ENCODE measurements around the gene MEN1. TPM values are rescaled to one million over a fixed set of nuclear protein-coding genes. Genes with fewer than 3 reads are reported as not detected.
A peak's percentile ranks its signal among the peaks of the same experiment; 100 is the strongest.

MEN1 gene
- total and polyA plus RNA-seq, 7 donors = 7.2 to 21.2 (median 10.8) TPM

DNA sequence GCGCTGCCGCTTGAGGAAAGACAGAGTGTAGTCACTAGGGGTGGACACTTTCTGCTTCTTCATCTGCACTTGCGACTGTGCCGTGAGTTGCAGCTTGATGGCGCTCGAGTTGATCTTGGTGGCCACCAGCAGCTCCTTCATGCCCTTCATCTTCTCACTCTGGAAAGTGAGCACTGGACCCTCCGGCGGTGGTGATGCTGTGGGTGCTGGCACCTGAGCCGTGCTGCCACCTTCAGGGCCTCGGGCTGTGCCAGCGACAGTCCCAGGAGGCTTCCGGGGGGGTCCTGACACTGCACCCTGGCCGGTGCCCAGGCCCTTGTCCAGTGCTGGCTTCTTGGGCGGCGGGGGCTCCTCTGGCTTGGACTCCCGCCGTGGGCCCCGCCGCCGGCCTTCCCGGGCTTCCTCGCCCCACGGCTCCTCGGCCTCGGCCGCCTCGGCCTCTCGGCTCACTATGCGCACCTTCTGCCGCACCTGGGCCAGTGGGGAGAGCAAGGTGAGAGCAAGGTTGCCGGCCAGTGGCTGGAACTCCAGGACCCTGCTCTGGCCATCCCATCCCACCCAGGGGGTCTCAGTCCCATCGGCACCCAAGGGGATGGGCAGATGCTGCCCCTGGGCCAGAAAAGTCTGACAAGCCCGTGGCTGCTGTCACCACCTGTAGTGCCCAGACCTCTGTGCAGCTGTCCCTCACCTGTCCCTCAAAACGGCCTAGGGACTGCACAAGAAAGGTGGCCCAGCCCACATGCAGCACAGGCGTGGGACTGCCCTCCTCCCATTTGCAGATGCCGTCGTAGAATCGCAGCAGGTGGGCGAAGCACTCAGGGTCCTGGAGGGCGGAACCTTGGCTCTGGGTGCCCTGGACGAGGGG, 5.8 kb downstream of the MEN1 start:
- intact Hi-C loops (cut with DNase I) = no loop called here
- WGBS, 3 donors = 88 to 93% (median 88%) methylated on average over 41 of the region's 41 CpGs
- DNase-seq (no peak), ATAC-seq (no peak)
- Histone ChIP-seq H3K4me1 (peaks cover 12% of the 10 kb centered on the region), H3K36me3 (ENCODE audit: insufficient read depth in 1 of 2, low read depth in 1 of 2) (peaks cover 0 to 44% of the 10 kb centered on the region in 2 donors), H3K27me3 (ENCODE audit: insufficient read depth in 3 of 3, low read length in 2 of 3) (no peaks in the 10 kb centered on the region), H3K9me3 (no peaks in the 10 kb centered on the region), H3K4me3 (peak overlapping the region; percentile 66), H3K27ac (no peak overlapping the region)
- TF ChIP-seq, protein P1, sequence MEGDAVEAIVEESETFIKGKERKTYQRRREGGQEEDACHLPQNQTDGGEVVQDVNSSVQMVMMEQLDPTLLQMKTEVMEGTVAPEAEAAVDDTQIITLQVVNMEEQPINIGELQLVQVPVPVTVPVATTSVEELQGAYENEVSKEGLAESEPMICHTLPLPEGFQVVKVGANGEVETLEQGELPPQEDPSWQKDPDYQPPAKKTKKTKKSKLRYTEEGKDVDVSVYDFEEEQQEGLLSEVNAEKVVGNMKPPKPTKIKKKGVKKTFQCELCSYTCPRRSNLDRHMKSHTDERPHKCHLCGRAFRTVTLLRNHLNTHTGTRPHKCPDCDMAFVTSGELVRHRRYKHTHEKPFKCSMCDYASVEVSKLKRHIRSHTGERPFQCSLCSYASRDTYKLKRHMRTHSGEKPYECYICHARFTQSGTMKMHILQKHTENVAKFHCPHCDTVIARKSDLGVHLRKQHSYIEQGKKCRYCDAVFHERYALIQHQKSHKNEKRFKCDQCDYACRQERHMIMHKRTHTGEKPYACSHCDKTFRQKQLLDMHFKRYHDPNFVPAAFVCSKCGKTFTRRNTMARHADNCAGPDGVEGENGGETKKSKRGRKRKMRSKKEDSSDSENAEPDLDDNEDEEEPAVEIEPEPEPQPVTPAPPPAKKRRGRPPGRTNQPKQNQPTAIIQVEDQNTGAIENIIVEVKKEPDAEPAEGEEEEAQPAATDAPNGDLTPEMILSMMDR (IDR thresholded peaks at IDR 0.05) = no peak

DNA sequence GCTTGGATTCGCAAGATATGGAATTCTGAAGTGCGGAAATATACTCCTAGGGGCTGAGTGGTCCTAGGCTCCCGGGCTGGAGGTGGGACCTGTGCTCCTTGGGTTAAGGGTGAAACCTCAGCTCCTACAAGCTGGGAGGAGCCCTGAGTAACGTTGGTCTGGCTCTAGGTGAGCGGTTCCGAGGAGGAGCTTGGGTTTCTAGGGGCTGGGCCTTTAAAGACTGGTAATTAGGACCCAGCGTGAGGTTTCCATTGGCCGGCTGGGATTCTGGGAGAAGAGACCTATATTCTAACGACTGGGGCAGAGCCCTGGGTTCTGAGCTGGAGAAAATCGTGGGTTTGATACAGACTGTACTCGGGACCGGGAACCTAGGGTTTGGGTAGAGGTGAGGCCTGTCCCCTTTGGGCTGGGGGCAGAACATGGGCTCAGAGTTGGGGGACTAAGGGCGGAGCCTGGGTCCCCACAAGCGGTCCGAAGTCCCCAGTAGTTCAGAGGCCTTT, 6.5 kb downstream of the MEN1 start:
- Histone ChIP-seq H3K27ac (peak overlapping the region; percentile 67), H3K4me3 (peak overlapping the region; percentile 66), H3K4me1 (peaks cover 7% of the 10 kb centered on the region), H3K27me3 (ENCODE audit: insufficient read depth in 3 of 3, low read length in 2 of 3) (no peaks in the 10 kb centered on the region), H3K36me3 (ENCODE audit: insufficient read depth in 1 of 2, low read depth in 1 of 2) (peaks cover 0 to 46% of the 10 kb centered on the region in 2 donors), H3K9me3 (no peaks in the 10 kb centered on the region)
- intact Hi-C loops (cut with DNase I) = no loop called here
- ATAC-seq (no peak), DNase-seq (no peak)
- TF ChIP-seq, protein P1 (IDR thresholded peaks at IDR 0.05) = no peak
- WGBS, 3 donors = 43 to 45% (median 44%) methylated on average over 15 of the region's 15 CpGs

DNA sequence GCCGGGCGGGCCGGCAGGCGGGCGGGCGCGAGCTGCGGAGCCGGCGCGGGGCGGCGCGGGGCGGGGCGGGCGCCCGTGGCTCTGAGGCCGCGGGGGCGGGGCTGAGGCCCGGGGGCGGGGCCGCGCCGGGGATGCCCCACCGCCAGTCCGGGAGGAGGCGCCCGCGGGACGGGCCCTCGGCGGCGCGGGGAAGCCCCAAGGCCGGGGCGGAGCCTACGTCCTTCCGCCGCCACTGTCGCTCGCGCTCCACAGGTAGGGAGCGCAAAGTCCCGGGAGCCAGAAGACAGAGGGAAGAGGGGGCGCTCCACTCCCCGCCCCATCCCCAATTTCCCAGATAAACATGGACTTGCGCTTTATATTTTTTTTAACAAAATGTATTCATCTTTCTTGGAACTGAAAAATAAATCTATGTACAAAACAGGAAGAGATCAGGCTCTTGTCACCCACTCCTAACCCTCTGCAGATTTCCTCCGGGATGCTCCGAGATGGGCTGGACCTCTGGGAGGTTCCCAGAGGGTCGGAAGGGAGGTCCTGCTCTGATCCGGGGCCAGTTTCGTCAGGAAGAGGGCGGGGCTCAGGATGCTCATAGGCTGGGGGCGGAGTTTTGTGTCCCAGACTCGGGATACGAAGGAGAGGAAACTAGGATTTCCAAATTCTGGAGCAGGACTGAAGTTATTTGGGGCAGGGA, 7.0 kb downstream of the MEN1 start, which contains the start of gene MAP4K2:
MAP4K2 (minus strand) TSS at position 57 of the 688 bp plus-strand sequence. CDS start 65 bp downstream, outside the sequence.
- ATAC-seq (peak; percentile 85 to 95 (median 93)), DNase-seq (peak; percentile 90 to 92)
- Histone ChIP-seq H3K4me3 (peak within 1 kb of the TSS; percentile 66), H3K36me3 (ENCODE audit: insufficient read depth in 1 of 2, low read depth in 1 of 2) (peaks cover 0 to 45% of the 10 kb centered on the region in 2 donors), H3K4me1 (peaks cover 7% of the 10 kb centered on the region), H3K27me3 (ENCODE audit: insufficient read depth in 3 of 3, low read length in 2 of 3) (no peaks in the 10 kb centered on the region), H3K27ac (peak within 1 kb of the TSS; percentile 67), H3K9me3 (no peaks in the 10 kb centered on the region)
- 0 to 1% (median 0%) methylated on average over 36 to 58 of the region's 58 CpGs for WGBS, 3 donors
- intact Hi-C loops (cut with DNase I) = no loop called here
- TF ChIP-seq, protein P1 (IDR thresholded peaks at IDR 0.05) = peak; percentile 38

DNA sequence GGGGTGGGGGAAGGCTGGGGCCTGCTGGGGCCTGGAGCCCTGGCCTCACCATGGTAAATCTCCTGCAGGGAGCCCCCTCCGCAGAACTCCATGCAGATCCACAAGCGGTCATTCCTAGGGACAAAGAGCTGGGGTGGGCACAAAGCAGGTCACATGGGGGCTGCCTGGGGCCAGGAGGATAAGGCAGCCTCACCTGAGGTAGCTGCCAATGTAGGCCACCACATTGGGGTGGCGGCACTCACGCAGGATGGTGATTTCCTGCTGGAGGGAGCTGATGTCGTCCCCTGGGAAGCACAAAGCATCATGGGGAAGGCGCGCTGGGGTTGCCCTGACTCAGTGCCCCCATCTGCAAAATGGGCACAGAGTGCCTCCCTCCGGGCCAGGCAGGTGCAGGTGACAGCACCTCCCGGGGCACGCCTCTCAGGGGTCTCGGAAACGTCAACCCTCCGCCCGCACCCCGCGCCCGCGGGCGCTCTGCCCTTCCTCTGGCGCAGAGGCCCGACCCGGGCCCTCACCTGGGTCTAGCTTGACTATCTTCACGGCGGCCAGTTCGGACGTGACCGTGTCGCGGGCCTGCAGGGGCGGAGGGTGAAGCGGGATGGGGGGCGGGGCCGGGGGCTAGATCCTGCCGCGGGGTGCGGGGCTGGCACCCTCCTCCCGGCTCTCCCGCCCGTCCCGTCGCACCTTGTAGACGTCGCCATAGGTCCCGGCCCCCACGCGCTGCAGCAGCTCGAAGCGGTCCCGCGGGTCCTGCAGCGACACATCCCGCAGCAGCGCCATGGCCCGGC, 7.8 kb downstream of the MEN1 start:
- peaks cover 0 to 39% of the 10 kb centered on the region in 2 donors for H3K36me3 ChIP-seq (ENCODE audit: insufficient read depth in 1 of 2, low read depth in 1 of 2)
- H3K9me3 ChIP-seq = no peaks in the 10 kb centered on the region
- H3K27ac ChIP-seq = peak overlapping the region; percentile 60
- intact Hi-C loops (cut with DNase I) = no loop called here
- TF ChIP-seq, protein P1 (IDR thresholded peaks at IDR 0.05) = no peak
- DNase-seq (no peak), ATAC-seq (peak in 3 of 4 donors; percentile 1 to 8 (median 4))
- H3K4me1 ChIP-seq = peaks cover 7% of the 10 kb centered on the region
- H3K27me3 ChIP-seq (ENCODE audit: insufficient read depth in 3 of 3, low read length in 2 of 3) = no peaks in the 10 kb centered on the region
- WGBS, 3 donors = 17 to 24% (median 19%) methylated on average over 34 to 54 of the region's 54 CpGs
- peak overlapping the region; percentile 66 for H3K4me3 ChIP-seq
